Fibroblast of skin of abdomen (primary cell): ENCODE data around the gene COX4I1.
"Not testable (repeated sequence)": the region's sequence is repeated elsewhere in the genome, so short reads cannot be mapped to it uniquely, and the experiment has no call there.

Experiments used
- DNase-seq: peaks from one replicate; pipeline ENCODE4 v3.0.0-alpha.2; 2013

COX4I1 gene

DNA sequence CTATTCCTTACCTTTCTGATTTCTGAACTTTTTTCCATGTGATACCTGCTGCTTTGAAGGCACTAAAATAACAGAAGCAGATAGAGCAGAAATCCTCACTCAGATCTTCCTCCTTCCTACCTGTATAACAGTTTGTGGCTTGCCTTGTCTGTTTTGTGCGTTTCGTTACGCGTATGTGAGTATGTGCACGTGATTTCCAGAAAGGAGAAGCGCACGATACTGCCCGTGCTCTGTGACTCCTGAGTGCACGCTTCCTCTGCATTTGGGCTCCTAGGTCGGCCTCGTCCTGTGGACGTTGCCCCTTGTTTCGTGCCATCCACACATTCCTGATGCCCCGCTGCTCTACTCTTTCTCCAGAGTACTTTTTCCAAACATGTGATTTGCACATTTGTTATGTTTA is 4.1 kb downstream of the COX4I1 start:
- DNase-seq: no peak

DNA sequence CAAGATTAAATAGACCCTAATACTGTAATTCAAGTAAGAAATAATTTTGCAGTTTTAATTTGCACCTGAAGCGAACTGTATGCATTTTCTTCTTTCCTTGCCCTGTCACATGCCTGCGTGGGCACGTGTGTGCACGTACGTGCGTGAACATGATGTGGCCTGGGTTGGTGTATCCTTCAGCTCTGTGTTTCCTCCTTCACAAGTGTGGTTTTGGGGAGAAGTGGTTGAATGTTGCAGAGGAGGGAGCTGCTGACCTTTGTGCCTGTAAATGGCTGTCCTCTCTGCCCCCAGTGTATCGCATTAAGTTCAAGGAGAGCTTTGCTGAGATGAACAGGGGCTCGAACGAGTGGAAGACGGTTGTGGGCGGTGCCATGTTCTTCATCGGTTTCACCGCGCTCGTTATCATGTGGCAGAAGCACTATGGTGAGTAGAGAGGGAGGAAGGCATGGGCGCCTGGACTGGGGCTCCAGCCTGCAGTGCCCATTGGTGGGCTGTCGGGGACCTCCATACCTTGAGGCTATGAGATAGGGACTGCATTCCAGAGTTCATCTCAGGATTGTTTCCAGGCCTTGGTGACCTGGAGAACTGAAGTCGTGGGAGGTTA is 6.0 kb downstream of the COX4I1 start:
- DNase-seq: no peak

DNA sequence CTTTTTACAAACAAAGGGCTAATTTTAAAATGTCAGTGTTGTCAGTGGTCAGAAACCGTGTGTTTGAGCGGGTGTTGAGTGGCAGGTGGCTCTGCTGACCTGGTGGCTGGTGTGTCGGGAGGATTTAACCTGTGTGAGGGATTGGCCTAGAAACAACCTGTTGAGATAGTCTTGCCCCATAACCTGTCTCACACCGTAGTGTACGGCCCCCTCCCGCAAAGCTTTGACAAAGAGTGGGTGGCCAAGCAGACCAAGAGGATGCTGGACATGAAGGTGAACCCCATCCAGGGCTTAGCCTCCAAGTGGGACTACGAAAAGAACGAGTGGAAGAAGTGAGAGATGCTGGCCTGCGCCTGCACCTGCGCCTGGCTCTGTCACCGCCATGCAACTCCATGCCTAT is 7.0 kb downstream of the COX4I1 start:
- no peak for DNase-seq

DNA sequence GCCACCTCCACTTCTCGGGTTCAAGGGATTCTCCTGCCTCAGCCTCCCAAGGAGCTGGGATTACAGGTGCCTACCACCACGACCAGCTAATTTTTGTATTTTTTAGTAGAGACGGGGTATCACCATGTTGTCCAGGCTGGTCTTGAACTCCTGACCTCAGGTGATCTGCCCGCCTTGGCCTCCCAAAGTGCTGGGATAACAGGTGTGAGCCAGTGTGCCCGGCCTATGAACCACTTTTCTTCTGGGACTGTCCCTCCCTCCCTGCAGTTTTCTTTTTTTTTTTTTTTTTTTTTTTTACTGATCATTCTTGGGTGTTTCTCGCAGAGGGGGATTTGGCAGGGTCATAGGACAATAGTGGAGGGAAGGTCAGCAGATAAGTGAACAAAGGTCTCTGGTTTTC is 7.8 kb downstream of the COX4I1 start:
- not testable (repeated sequence) for DNase-seq

DNA sequence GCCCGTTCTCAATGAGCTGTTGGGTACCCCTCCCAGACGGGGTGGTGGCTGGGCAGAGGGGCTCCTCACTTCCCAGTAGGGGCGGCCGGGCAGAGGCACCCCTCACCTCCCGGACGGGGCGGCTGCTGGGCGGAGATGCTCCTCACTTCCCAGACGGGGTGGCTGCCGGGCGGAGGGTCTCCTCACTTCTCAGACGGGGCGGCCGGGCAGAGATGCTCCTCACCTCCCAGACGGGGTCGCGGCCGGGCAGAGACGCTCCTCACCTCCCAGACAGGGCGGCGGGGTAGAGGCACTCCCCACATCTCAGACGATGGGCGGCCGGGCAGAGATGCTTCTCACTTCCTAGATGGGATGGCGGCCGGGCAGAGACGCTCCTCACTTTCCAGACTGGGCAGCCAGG is 8.6 kb downstream of the COX4I1 start:
- not testable (repeated sequence) for DNase-seq

DNA sequence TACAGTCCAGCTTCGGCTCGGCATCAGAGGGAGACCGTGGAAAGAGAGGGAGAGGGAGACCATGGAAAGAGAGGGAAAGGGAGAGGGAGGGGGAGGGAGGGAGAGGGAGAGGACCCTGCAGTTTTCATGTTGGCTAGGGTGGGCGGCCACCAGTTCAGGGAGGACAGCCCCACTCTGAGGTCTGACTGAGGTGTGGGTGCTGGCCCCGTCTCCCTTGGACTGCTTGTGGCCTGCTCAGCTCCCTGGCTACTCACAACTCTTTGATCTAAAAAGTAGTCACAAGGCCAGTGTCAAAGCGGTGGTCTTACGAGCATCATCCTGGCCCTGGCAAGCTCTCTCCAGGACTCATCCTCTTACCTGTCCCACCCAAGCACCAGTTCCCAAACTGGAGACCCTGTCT is 9.4 kb downstream of the COX4I1 start:
- no peak for DNase-seq

DNA sequence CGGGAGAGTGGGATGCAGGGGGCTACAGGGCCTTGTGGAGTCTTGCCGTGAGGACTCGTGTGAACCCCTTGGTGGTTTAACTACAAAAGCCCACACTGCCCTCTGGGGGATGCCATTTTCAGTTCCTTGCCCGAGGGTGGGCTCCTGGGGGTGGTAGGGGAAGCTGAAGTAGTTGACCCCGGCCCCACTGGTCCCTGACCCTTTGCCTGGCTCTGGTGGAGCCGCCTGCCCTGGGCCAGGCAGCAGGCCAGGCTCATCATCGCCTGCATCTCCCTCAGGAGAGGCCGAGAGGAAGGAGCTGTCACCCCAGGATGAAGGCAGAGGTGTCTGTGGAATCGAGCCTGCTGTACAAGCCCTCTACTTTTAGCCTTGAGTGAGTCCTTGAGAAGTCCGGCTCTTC is 10.2 kb downstream of the COX4I1 start:
- DNase-seq: no peak

DNA sequence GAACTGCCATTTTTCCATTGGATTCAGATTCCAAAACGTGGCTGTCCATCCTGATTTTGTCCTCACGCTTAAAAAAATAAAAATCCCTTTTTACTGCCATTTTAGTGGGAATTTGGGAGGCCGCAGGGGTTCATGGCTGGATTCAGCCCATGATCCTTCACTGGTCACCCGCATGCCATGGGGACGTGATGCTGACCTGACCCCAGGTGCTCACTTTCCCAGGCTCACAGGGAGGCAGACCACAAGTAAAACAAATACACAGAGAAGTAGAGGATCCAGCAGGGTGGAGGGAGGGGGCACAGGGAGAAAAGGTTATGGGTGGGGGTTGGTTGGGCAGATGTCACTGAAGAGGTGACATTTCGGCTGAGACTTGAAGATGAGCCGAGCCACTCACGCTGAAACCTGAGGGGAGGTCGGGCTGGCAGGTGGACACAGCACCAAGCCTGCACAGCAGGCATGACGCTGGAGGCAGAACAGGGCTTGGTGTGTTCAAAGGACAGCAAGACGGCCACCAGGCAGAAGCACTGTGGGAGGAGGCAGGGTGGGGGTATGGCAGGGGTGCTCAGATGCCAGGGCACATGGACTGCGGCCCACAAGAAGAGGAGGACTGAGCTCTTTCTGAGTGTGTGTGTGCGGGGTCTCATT is 10.7 kb downstream of the COX4I1 start:
- DNase-seq: no peak

DNA sequence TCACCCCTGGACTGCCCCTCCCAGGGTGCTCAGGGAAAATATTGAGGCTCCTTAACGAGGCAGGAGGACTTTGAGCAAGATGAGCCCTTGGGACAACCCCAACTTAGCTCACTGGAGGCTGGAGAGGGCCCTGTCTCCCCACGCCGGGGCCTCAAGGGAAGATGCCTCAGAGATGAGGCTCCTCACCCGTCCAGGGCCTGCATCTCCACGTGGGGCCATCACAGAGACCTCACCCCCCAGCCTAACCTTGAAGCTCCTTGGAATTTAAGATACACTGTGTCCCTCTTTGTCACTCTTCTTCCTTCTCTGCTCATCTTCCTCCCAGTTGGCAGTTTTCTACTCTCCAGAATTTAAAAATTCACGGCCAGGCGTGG is 11.2 kb downstream of the COX4I1 start:
- no peak for DNase-seq

DNA sequence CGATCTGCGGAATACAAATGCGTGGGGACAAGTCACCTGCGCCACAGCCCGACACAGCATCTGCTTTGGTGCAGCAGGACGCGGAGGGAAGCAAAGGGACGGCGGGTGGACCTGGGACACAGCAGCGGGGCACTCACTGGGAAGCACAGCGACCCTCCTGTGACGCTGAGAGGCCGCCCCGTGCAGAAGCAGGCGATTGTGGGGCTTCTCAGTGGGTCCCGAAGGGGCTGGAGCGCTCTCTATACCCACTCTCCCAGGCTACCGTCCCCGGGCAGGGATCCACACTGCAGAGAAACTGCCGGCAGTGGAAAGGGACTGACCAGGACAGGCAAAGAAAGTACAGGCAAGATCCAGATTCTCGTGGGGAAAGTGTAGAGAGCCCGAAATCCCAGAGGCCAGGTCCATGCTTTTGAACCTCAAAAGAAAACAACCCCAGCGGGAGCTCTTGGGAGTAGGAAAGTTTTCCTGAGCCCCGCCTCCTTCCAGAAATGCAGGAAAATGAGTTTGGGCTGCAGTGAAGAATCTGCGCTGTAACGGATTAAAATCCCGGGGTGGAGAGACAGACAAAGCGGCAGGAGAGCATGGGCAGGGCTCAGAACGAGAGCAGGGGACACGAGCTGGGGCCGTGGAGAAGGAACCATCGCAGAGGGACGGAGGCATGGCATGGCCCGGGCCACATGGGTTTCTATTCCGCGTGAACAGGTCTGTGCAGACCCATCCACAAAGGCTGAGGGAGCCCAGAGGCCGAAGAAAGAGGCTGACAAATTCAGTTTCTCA is 12.7 kb downstream of the COX4I1 start:
- no peak for DNase-seq

DNA sequence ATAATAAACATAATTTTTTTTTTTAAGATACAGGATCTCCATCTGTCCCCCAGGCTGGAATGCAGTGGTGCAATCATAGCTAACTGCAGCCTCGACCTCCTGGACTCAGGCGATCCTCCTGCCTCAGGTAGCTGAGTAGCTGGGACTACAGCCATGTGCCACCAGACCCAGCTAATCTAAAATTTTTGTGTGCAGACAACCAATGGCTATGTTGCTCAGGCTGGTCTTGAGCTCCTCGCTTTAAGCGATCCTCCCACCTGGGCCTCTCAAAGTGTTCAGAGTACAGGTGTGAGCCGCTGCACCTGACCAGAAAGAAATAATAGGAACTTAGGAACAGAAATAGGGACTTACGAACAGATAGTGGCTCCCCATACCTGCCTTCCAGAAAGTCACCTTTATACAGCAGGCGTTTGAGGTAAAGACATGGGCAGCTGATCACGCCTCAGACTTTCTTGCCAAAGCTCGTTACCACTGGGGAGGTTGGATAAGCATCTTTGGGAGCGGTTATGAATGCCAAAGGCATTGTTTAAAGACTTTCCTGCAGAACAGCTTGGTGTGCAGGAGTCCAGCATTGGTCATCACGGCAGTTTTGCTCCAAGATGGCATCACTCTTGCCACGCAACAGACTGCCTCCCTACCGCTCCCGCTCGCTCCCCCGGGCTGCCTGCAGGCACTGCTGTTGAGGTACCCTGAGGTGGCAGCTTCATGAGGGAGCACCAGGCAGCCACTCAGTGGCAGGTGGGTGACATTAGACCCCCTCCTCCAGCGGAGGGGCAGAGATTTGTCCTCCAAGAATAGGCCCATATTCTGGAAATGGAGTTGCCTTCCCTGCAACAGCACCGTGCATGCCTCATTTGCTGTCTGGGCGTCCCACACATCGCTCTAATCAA is 13.6 kb downstream of the COX4I1 start:
- no peak for DNase-seq

DNA sequence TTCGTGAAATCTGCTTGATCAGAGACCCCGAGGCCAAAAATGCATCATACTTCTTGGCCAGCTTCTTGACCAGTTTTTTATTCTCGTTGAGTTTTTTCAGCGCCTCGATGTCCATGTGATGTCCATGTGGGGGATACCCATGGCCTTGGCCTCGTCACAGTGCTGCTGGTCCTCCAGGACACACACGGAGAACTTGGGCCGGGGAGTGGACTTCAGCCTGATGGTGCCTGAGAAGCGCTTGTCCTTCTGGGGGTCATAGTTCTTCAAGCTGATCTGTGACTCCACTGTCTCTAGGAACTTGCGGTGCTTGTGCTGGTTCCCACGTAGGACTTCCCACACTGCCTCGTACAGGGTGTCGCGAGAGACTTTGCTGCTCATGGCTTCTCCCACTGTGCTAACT is 16.7 kb downstream of the COX4I1 start:
- DNase-seq: no peak

DNA sequence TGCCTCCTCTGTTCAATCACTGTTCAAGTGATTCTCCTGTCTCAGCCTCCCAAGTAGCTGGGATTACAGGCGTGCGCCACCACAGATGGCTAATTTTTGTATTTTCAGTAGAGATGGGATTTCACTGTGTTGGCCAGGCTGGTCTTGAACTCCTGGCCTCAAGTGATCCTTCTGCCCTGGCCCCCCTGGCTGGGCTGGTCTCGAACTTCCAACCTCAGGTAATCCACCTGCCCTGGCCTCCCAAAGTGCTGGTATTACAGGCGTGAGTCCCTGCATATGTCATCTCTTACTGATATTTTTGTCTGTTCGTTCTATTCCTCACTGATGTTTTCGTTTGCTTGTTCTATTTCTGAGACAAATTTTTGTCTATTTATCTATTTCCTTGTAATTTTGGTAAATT is 17.7 kb downstream of the COX4I1 start:
- not testable (repeated sequence) for DNase-seq

DNA sequence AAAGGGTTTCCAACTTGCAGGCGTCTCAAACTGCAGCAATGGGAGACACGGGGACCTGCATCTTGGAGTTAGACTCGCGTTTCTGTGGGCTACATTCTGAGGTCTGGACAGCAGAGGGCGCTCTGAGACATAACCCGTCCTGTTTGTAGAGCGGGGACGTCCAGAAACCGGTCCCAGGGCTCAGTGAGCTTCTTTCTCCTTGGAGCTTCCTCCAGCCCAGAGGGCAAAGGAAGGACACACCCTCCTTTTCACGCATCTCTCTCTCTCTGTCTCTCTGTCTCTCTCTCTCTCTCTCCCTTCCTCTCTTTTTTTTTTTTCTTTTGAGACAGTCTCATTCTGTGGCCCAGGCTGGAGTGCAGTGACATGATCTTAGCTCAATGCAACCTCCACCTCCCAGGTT is 19.8 kb downstream of the COX4I1 start:
- DNase-seq: peak; percentile 64

DNA sequence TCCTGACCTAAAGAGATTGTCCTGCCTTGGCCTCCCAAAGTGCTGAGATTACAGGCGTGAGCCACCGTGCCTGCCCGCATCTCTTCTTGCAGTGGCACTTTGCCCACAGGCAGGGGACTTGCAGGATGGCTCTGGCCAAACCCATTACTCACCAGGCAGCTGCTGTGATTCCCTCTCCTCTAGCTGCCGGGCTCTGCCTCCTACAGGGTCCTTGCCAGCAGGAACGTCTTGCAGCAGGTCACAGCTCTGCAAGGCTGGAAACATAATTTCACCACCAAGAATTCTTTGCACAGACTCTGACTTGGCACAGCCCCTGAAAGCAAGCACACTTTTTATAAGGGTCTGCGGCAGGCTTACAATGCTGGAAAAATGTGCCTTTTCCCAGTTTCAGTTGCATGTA is 20.3 kb downstream of the COX4I1 start:
- DNase-seq: no peak

DNA sequence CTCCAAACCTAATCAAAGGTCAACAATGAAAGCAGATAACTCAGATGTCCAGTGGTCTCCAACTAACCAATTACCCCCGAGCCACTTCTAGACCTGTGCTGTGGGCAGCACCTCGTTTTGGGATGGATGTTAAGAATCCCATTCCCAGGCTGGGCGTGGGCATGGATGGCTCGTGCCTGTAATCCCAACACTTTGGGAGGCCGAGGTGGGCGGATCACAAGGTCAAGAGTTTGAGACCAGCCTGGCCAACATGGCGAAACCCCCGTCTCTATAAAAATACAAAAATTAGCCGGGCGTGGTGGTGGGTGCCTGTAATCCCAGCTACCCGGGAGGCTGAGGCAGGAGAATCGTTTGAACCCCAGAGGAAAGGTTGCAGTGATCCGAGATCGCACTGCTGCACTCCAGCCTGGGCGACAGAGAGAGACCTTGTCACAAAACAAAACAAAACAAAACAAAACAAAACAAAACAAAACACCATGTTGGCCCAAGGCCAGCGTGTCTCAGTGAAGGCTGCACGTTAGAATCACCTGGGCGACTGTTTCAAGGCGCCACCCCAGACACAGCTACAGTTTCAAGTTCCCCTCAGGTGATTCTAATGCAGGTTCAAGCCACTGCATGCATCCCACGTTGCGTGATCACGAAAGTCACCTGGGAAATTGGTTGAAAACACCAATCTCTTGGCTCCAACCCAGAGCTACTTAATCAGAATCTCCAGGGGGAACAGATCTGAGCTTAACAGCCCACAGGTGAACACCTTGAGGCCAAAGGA is 21.3 kb downstream of the COX4I1 start:
- no peak for DNase-seq

DNA sequence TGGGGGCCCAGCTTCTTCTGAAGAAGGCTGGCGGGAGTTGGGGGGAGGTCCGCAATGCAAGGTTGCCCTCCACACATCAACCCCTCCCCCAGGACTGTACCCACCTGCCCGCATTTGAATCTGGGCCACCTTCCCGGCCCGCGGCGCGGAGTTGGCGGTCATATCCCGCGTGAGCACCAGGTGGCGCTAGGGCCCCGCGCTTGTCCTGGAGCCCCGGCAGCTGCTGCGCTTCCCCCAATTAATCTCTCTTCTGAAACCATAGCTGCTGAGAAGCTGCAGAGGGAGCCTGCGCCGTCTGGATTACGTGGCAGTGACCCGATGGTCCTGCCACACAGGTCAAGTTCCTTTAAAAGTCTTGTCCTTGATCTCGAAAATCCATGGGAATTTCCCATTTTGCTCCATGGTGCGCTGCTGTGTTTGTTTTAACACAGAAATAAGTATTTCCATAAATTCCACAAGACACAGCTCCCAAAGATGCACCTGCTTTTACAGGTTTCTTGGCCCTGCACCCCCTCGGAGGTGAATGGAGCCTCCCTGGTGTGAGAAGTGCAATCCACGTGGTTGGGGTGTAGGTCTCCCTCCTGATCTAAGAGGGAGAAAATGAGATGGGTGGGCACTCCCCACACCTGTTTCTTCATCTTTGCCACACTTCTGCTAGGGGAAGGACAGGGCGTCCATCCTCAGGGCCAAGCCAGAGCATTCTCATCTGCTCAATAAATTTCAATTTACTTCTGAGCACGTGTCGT is 22.1 kb downstream of the COX4I1 start:
- DNase-seq: peak; percentile 67

DNA sequence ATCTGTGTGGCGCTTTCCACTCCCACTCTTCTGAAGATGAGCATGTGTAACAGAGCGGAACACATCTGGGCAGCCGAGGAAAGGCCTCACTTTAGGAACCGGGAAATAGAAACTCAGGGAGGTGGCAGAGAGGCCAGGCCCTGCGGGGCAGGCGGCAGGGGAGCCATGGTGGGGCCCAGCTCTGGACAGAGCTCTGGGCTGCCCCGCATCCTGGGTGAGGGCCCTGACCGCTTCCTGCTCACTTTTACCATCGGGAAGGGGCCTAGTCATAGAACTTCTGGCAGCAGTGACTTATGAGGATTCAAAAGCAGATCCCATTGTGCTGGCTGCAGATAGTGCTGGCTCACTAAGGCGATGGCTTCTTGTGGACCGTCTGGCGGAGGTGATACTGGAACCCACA is 22.6 kb downstream of the COX4I1 start:
- no peak for DNase-seq

DNA sequence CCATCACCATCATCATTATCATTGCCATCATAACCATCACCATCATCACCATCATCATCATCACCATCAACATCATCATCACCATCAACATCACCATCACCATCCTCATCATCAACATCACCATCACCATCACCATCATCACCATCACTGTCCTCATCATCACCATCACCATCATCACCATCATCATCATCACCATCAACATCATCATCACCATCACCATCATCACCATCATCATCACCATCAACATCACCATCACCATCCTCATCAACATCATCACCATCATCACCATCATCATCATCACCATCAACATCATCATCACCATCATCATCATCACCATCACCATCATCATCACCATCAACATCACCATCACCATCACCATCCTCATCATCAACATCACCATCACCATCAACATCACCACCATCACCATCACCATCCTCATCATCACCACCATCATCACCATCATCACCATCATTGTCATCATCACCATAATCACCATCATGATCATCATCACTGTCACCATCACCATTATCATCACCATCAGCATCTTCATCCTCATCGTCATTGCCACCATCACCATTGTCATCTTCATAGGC is 23.9 kb downstream of the COX4I1 start:
- no peak for DNase-seq

DNA sequence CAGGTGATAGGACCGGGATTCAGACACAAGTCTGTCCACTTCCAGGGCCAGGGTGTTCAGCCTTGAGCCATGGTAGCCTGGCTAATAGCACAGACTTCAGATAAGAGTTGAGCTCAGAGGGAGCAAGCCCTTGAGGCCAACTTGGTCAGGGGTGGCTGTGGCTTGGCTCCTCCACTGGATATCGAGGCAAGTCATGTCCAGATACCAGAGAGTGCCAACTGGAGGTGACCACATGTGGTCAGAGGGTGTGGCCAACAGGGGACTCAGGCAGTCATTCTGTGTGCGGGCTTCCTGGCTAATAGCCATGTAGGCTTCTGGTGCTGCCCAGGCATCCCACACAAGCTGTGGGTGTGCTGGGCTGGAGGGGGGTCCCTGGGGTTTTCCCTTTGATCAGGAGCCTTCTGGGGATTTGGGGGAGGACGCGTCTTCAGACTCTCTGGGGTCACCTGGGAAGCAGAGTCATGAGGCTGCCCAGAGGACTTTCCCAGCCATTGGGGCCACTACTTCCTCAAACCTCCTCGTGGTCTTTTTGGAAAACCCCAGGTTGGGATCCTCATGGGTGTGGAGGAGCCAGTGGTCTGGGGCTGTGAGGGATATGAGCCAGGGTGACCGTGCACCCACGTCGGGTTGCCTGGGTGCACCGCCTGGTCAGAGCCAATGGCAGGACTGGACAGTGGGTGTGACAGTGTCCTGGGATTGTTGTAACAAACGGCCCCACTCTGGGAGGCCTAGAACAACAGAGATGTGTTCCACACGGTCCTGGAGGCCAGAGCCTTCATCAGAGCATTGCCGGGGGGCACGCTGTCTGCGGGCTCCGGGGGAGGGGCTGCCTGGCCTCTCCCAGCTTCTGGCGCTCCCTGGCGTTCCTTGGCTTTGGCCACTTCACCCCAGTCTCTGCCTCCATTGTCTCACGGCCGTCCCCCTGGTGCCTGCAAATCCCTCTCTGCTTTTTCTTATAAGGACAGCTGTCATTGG is 25.0 kb downstream of the COX4I1 start:
- DNase-seq: no peak
